A549 (cell line): ENCODE data around the gene STRN3. TPM values are rescaled to one million over a fixed set of nuclear protein-coding genes. Genes with fewer than 3 reads are reported as not detected.
A peak's percentile ranks its signal among the peaks of the same experiment; 100 is the strongest.

Source experiments
- ATAC-seq, 2 experiments: fragments of 200-7000 bp in 1 of 2; fragments of >200 bp in 1 of 2; cut with Nextera tagmentation in 1 of 2; cut with Tn5 transposase in 1 of 2; 3 replicates each; pipeline versions ENCODE4 v1.8.0 to v1.9.1; 2018 to 2020; ENCODE audit warnings: mild to moderate bottlenecking in 1 of 2, moderate library complexity in 1 of 2
- CTCF ChIA-PET: fragments of 300-600 bp; sonication (Branson Sonifier 250); formaldehyde crosslinking; extraction: SDS; loops from one replicate; lab custom pipeline; 2021; ENCODE audit warnings: antibody characterized with exemption, inconsistent platforms; lab: Yijun Ruan, JAX
- POLR2A ChIA-PET: fragments of 350-600 bp; formaldehyde crosslinking; extraction: SDS; loops from one replicate; lab custom pipeline; 2021; ENCODE audit warnings: antibody characterized with exemption, inconsistent platforms; lab: Yijun Ruan, JAX
- DNase-seq, 2 experiments: peaks; one replicate each; pipeline versions ENCODE4 v3.0.0 to v3.0.0-alpha.2; 2011 to 2016; ENCODE audit warnings: low read depth in 1 of 2, low spot score in 1 of 2
- FAIRE-seq: peaks from 2 replicates; lab custom pipeline; 2011; peaks lifted over from hg19 to GRCh38; lab: Jason Lieb, UNC
- H3K27ac ChIP-seq, 2 experiments: fragments of >200 bp; sonication (Bioruptor Twin); formaldehyde crosslinking; 3 replicates each; pipeline ENCODE4 v1.5.1; 2016 to 2017
- H3K4me1 ChIP-seq: fragments of >200 bp; sonication (Bioruptor Twin); formaldehyde crosslinking; 3 replicates; pipeline ENCODE4 v1.6.1; 2016
- H3K4me2 ChIP-seq: fragments of >200 bp; sonication (Bioruptor Twin); formaldehyde crosslinking; 3 replicates; pipeline ENCODE4 v1.6.1; 2016
- H3K4me3 ChIP-seq: fragments of >200 bp; sonication (Bioruptor Twin); formaldehyde crosslinking; 3 replicates; pipeline ENCODE4 v1.5.1; 2016
- H3K9me3 ChIP-seq: fragments of >200 bp; sonication (Bioruptor Twin); formaldehyde crosslinking; 3 replicates; pipeline ENCODE4 v1.6.1; 2016
- BCL3 ChIP-seq: fragments of >200 bp; sonication (Bioruptor Twin); formaldehyde crosslinking; IDR thresholded peaks from 3 replicates; pipeline ENCODE4 v1.6.1; 2016
- BHLHE40 ChIP-seq: IDR thresholded peaks from 2 replicates; pipeline ENCODE4 v1.6.1; 2012; ENCODE audit warnings: low read depth, low read length, inconsistent platforms
- CEBPB ChIP-seq, 2 experiments: fragments of >200 bp in 1 of 2; sonication (Bioruptor Twin) in 1 of 2; formaldehyde crosslinking in 1 of 2; IDR thresholded peaks; 2 replicates each; pipeline ENCODE4 v1.6.1; 2012 to 2016
- CHD2 ChIP-seq: fragments of 150-350 bp; IDR thresholded peaks from 2 replicates; pipeline ENCODE4 v1.6.1; 2014; ENCODE audit warnings: low read length; ENCODE audit not compliant: partially characterized antibody
- CHD4 ChIP-seq: fragments of 200-600 bp; sonication (generic); IDR thresholded peaks from 2 replicates; pipeline ENCODE4 v1.6.1; 2016; ENCODE audit warnings: antibody characterized with exemption, mild to moderate bottlenecking, borderline replicate concordance
- EP300 ChIP-seq, 2 experiments: fragments of >200 bp; sonication (Bioruptor Twin); formaldehyde crosslinking; IDR thresholded peaks; 2 replicates in 1 of 2; 3 replicates in 1 of 2; pipeline ENCODE4 v1.6.1; 2016 to 2017
- FOXS1 ChIP-seq: fragments of 250-450 bp; sonication (Bioruptor Pico); IDR thresholded peaks from 2 replicates; pipeline ENCODE4 v1.5.0; 2020; ENCODE audit warnings: mild to moderate bottlenecking, moderate library complexity
- HMGXB4 ChIP-seq: fragments of 250-450 bp; sonication (Bioruptor Pico); IDR thresholded peaks from 2 replicates; pipeline ENCODE4 v1.5.0; 2021; ENCODE audit warnings: mild to moderate bottlenecking, moderate library complexity, borderline replicate concordance
- HOXA7 ChIP-seq: fragments of 250-450 bp; sonication (Bioruptor Pico); IDR thresholded peaks from 2 replicates; pipeline ENCODE4 v1.5.0; 2020; ENCODE audit warnings: mild to moderate bottlenecking, moderate library complexity
- JUNB ChIP-seq: fragments of >200 bp; sonication (Bioruptor Twin); formaldehyde crosslinking; IDR thresholded peaks from 2 replicates; pipeline ENCODE4 v1.6.1; 2016
- KDM1A ChIP-seq: fragments of 200-600 bp; sonication (generic); IDR thresholded peaks from 2 replicates; pipeline ENCODE4 v1.6.1; 2016; ENCODE audit warnings: low read depth, mild to moderate bottlenecking
- KDM5A ChIP-seq: fragments of 200-600 bp; sonication (generic); IDR thresholded peaks from 2 replicates; pipeline ENCODE4 v1.6.1; 2016; ENCODE audit warnings: antibody characterized with exemption, mild to moderate bottlenecking
- NR3C1 ChIP-seq: fragments of >200 bp; sonication (Bioruptor Twin); formaldehyde crosslinking; IDR thresholded peaks from 3 replicates; pipeline ENCODE4 v1.6.1; 2017
- PBX3 ChIP-seq: IDR thresholded peaks from 2 replicates; pipeline ENCODE4 v1.6.1; 2012
- PHF8 ChIP-seq: fragments of 200-600 bp; sonication (generic); IDR thresholded peaks from 2 replicates; pipeline ENCODE4 v1.6.1; 2016; ENCODE audit warnings: low read depth, mild to moderate bottlenecking, antibody characterized with exemption, moderate library complexity, borderline replicate concordance
- RAD21 ChIP-seq, 2 experiments: fragments of >200 bp in 1 of 2; sonication (Bioruptor Twin) in 1 of 2; formaldehyde crosslinking in 1 of 2; IDR thresholded peaks in 1 of 2; conservative IDR thresholded peaks in 1 of 2; 2 replicates in 1 of 2; 3 replicates in 1 of 2; pipeline ENCODE4 v1.6.1; 2012 to 2018; ENCODE audit warnings: inconsistent platforms in 1 of 2
- RCOR1 ChIP-seq: fragments of 150-350 bp; IDR thresholded peaks from 2 replicates; pipeline ENCODE4 v1.6.1; 2014; ENCODE audit warnings: antibody characterized with exemption, low read length, low read depth
- RFX5 ChIP-seq: fragments of 450-650 bp; IDR thresholded peaks from 2 replicates; pipeline ENCODE4 v1.7.1; 2014; ENCODE audit warnings: antibody characterized with exemption, mild to moderate bottlenecking, moderate library complexity
- SMC3 ChIP-seq: fragments of >200 bp; sonication (Bioruptor Twin); formaldehyde crosslinking; IDR thresholded peaks from 3 replicates; pipeline ENCODE4 v1.6.1; 2018; ENCODE audit warnings: inconsistent platforms
- USF2 ChIP-seq: fragments of 450-650 bp; IDR thresholded peaks from 2 replicates; pipeline ENCODE4 v1.6.1; 2014; ENCODE audit warnings: antibody characterized with exemption
- ZC3H11A ChIP-seq: fragments of 450-650 bp; IDR thresholded peaks from 2 replicates; pipeline ENCODE4 v1.6.1; 2014; ENCODE audit warnings: antibody characterized with exemption, mild to moderate bottlenecking
- ZNF302 ChIP-seq: fragments of 250-450 bp; sonication (Bioruptor Pico); IDR thresholded peaks from 2 replicates; pipeline ENCODE4 v1.9.0; 2021; ENCODE audit warnings: inconsistent platforms, mild to moderate bottlenecking, moderate library complexity
- WGBS: methylation state at CpG from one replicate; pipeline ENCODE4 v1.1.6; 2017; ENCODE audit errors: missing lambda C conversion rate; 5-methylcytosine and 5-hydroxymethylcytosine counted together
- polyA plus RNA-seq, 4 experiments: library from polyadenylated mRNA; depleted of rRNA in 3 of 4; stranded (reverse); fragments of >200 nt; fragmentation: RNase III in 1 of 4; extraction: RNeasy Plus Mini Kit Qiagen cat#74134 plus additional on column Dnase treatment in 1 of 4; gene quantifications; 2 replicates in 3 of 4; 3 replicates in 1 of 4; pipeline ENCODE4 v1.2.3, GENCODE V29; 2011 to 2017

STRN3 gene
- polyA plus RNA-seq, 2 of the 4 experiments (the other 2 are of a cell fraction), result 22.1 to 44.8 TPM

- no peak for DNase-seq
- POLR2A ChIA-PET, result no interaction called here
- WGBS, result 54% methylated on average over 6 of the region's 6 CpGs
- ATAC-seq, result no peak
- Histone ChIP-seq H3K4me3 (no peak overlapping the region), H3K27ac (no peak overlapping the region), H3K4me1 (no peaks in the 10 kb centered on the region), H3K9me3 (no peaks in the 10 kb centered on the region), H3K4me2 (no peak overlapping the region)
- FAIRE-seq, result no peak
- CTCF ChIA-PET, result interaction anchor here (3.4 kb wide), 1 partner anchor 18 kb away, joined by 10 read pairs; the partner anchor contains the start of gene COCH
- TF ChIP-seq RFX5 (no peak), FOXS1 (no peak), CHD4 (no peak), SMC3 (no peak), CEBPB (IDR thresholded peaks at IDR 0.05) (no peak), HOXA7 (CRISPR knock-in tag) (no peak), KDM1A (no peak), HMGXB4 (CRISPR knock-in tag) (no peak), ZNF302 (CRISPR knock-in tag) (no peak)
- TF ChIP-seq, all 56 proteins: peak for 0
Measured at GRCh38 chr14:30855345-30856037, 170.7 kb downstream of the STRN3 start.

DNA sequence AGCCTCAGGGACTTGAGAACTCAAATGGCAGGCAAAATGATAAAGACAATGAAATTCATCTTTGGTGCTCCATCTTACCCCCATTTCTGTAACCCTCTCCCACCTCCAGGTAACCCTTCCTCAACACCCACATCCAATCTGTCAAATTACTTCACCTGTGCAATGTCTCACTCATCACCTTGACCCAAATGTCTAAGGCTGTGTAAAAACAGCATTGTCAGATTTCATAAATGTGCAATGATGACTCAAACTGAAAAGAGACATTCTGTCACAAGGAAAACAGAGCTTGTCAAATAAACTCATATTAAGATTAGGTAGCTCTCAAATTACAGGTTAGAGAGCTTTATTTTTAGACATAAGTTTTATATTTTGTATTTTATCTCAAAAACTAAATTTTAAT lies 171.7 kb downstream of the STRN3 start:
- no peak for ATAC-seq
- ChIA-PET CTCF (no interaction called here), POLR2A (no interaction called here)
- FAIRE-seq, result peak; percentile 36
- no peaks in the 10 kb centered on the region for H3K9me3 ChIP-seq
- no peaks in the 10 kb centered on the region for H3K4me1 ChIP-seq
- no peak overlapping the region for H3K4me3 ChIP-seq
- TF ChIP-seq ZC3H11A (no peak), RCOR1 (no peak), ZNF302 (CRISPR knock-in tag) (no peak), JUNB (no peak), NR3C1 (no peak), RAD21 (conservative IDR thresholded peaks at IDR 0.05 in 1 of 2, IDR thresholded peaks at IDR 0.05 in 1 of 2) (no peak), PBX3 (no peak), USF2 (no peak), CEBPB (IDR thresholded peaks at IDR 0.05) (no peak), HOXA7 (CRISPR knock-in tag) (no peak), PHF8 (no peak), BCL3 (no peak), EP300 (IDR thresholded peaks at IDR 0.05) (no peak), SMC3 (no peak), CHD2 (no peak), HMGXB4 (CRISPR knock-in tag) (no peak), KDM5A (no peak), BHLHE40 (no peak)
- TF ChIP-seq, all 56 proteins: peak for 0
- H3K27ac ChIP-seq, result no peak overlapping the region
- no peak for DNase-seq
- no peak overlapping the region for H3K4me2 ChIP-seq
